Sigmoid colon (tissue), 4 donors: ENCODE measurements around the gene POLR3E.

Experiments
- POLR2AphosphoS5 ChIP-seq, 4 donors: sonication (generic); formaldehyde crosslinking; IDR thresholded peaks; one replicate each; pipeline ENCODE4 v1.6.1; 2017; ENCODE audit warnings: antibody characterized with exemption in 4 of 4
- TF ChIP-seq, protein P1 (sequence below), 4 experiments: fragments of 450-650 bp in 3 of 4; fragments of 200-600 bp in 1 of 4; IDR thresholded peaks; one replicate each; pipeline ENCODE4 v1.5.1; 2016 to 2019; ENCODE audit warnings: antibody characterized with exemption in 4 of 4, mild to moderate bottlenecking in 3 of 4, moderate library complexity in 2 of 4

GRCh38 chr16:22322741-22323140 lies 25.5 kb downstream of the POLR3E start:
- TF ChIP-seq, protein P1, sequence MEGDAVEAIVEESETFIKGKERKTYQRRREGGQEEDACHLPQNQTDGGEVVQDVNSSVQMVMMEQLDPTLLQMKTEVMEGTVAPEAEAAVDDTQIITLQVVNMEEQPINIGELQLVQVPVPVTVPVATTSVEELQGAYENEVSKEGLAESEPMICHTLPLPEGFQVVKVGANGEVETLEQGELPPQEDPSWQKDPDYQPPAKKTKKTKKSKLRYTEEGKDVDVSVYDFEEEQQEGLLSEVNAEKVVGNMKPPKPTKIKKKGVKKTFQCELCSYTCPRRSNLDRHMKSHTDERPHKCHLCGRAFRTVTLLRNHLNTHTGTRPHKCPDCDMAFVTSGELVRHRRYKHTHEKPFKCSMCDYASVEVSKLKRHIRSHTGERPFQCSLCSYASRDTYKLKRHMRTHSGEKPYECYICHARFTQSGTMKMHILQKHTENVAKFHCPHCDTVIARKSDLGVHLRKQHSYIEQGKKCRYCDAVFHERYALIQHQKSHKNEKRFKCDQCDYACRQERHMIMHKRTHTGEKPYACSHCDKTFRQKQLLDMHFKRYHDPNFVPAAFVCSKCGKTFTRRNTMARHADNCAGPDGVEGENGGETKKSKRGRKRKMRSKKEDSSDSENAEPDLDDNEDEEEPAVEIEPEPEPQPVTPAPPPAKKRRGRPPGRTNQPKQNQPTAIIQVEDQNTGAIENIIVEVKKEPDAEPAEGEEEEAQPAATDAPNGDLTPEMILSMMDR (IDR thresholded peaks at IDR 0.05) = no peak
- no peak for TF ChIP-seq POLR2AphosphoS5 (IDR thresholded peaks at IDR 0.05)
